Progenitor cell of endocrine pancreas (in vitro differentiated cells): ENCODE data around the gene CEP76. TPM values are rescaled to one million over a fixed set of nuclear protein-coding genes. Genes with fewer than 3 reads are reported as not detected.

Experiments used
- DNase-seq: peaks from one replicate; pipeline ENCODE4 v3.0.0; 2021; ENCODE audit warnings: low spot score; ENCODE audit not compliant: unreplicated experiment
- H3K27ac Mint-ChIP-seq: 2 replicates; pipeline ENCODE4 v1.8.0; 2021; ENCODE audit warnings: mild to moderate bottlenecking, moderate library complexity, mixed read lengths
- H3K27me3 Mint-ChIP-seq: 2 replicates; pipeline ENCODE4 v1.8.0; 2021; ENCODE audit warnings: mixed read lengths
- H3K36me3 Mint-ChIP-seq: 2 replicates; pipeline ENCODE4 v1.8.0; 2022; ENCODE audit warnings: mixed read lengths; ENCODE audit not compliant: insufficient read depth
- H3K4me1 Mint-ChIP-seq: 2 replicates; pipeline ENCODE4 v1.8.0; 2021; ENCODE audit warnings: low read depth, mixed read lengths
- H3K4me3 Mint-ChIP-seq: 2 replicates; pipeline ENCODE4 v1.8.0; 2021; ENCODE audit warnings: low read depth, mild to moderate bottlenecking, moderate library complexity, mixed read lengths
- H3K9me3 Mint-ChIP-seq: 2 replicates; pipeline ENCODE4 v1.8.0; 2021; ENCODE audit warnings: low read depth, mixed read lengths
- total RNA-seq: library from RNA; stranded (reverse); gene quantifications from 2 replicates; pipeline ENCODE4 v1.2.1, GENCODE V29; 2021
- TF ChIP-seq, protein P1 (sequence below): fragments of 200-600 bp; sonication (generic); IDR thresholded peaks from one replicate; pipeline ENCODE4 v1.5.0; 2021; ENCODE audit warnings: antibody characterized with exemption, mild to moderate bottlenecking; ENCODE audit not compliant: unreplicated experiment

Gene CEP76
- total RNA-seq, 1 donor from 2014 or later = 14.4 TPM

DNA sequence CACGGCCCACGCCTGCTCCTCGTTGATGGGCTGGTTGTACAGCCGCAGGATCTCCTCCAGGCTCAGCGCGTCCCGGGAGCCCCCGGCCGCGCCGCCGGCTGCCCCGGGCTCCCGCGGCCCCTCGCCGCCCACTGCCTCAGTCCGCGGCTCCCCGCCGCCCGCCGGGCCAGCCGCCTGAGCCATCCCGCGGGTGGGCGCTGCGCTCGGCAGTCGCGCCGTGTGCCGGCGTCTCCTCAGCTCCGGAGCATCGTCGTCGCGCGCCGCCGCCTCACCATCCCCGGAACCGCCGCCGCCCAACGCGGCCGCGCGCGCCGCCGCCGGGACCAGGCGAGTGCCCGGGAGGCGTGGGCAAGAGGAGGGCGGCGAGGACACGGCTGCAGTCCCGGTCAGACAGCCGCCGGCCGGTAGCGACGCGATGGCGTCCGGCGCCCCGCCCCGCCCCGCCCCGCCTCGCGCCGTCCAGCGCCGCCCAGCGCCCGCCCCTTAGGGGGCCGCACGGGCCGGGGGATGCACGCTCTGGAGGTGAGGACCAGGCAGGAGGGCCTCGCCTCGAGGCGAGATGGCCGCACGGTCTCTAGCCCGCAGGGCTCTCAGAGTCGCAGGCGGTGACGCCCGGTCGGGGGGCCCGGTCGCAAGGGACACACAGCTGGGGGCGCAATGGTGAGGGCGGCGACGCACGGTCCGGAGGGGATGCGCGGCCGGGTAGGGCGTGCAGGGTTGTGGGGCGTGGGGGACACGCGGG lies 44.7 kb downstream of the CEP76 start, which contains the start of gene SPIRE1:
TSS of gene SPIRE1 (minus strand) at position 424 of the 742 bp plus-strand sequence. CDS start at position 183, 241 bp downstream.
- TF ChIP-seq, protein P1, sequence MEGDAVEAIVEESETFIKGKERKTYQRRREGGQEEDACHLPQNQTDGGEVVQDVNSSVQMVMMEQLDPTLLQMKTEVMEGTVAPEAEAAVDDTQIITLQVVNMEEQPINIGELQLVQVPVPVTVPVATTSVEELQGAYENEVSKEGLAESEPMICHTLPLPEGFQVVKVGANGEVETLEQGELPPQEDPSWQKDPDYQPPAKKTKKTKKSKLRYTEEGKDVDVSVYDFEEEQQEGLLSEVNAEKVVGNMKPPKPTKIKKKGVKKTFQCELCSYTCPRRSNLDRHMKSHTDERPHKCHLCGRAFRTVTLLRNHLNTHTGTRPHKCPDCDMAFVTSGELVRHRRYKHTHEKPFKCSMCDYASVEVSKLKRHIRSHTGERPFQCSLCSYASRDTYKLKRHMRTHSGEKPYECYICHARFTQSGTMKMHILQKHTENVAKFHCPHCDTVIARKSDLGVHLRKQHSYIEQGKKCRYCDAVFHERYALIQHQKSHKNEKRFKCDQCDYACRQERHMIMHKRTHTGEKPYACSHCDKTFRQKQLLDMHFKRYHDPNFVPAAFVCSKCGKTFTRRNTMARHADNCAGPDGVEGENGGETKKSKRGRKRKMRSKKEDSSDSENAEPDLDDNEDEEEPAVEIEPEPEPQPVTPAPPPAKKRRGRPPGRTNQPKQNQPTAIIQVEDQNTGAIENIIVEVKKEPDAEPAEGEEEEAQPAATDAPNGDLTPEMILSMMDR = no peak
- no peaks in the 10 kb centered on the region for H3K9me3 Mint-ChIP-seq
- H3K36me3 Mint-ChIP-seq = peaks cover 2% of the 10 kb centered on the region
- peaks cover 8% of the 10 kb centered on the region for H3K4me1 Mint-ChIP-seq
- DNase-seq = peak; percentile 55
- H3K4me3 Mint-ChIP-seq = peak within 1 kb of the TSS; percentile 82
- peaks cover 4% of the 10 kb centered on the region for H3K27me3 Mint-ChIP-seq
- peak within 1 kb of the TSS; percentile 87 for H3K27ac Mint-ChIP-seq

DNA sequence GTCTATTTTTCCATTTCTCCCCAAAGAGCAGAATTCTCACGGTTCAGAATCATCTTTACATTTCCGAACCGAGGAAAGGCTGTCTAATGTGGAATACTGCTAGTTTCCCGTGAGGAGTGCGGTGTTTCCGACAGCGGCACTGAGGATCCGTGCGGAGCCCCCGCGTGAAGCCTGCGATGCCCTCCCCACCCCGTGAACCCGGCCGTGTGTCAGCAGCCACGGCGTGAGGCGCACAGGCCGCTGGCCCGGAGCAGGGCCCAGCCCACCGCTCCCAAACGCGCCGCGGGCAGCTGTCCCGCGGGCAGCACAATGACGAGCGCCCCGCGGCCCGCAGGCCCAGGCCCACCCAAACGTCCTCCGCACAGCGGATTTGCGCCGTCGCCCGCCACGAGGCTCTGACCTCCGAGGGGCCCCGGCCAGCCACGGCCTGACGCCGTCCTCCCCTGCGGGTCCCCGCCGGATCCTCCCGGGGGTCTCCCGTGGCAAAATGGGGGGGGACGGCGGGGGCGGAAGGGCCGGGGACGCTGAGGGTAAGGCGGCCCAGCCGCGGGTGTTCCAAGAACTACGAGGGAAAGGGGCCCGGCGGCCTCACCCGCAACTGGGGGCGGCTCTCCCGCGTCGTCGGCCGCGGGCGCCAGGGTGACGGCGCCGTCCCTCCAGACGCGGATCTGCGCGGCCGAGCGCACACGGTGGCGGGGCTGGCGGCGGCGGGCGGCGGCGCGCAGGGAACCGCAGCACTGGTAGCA lies 45.4 kb downstream of the CEP76 start:
- Mint-ChIP-seq H3K36me3 (peaks cover 2% of the 10 kb centered on the region), H3K9me3 (no peaks in the 10 kb centered on the region), H3K4me1 (peaks cover 9% of the 10 kb centered on the region), H3K27ac (peak overlapping the region; percentile 87), H3K4me3 (peak overlapping the region; percentile 77), H3K27me3 (peaks cover 4% of the 10 kb centered on the region)
- peak; percentile 24 for DNase-seq
- TF ChIP-seq, protein P1 = no peak

DNA sequence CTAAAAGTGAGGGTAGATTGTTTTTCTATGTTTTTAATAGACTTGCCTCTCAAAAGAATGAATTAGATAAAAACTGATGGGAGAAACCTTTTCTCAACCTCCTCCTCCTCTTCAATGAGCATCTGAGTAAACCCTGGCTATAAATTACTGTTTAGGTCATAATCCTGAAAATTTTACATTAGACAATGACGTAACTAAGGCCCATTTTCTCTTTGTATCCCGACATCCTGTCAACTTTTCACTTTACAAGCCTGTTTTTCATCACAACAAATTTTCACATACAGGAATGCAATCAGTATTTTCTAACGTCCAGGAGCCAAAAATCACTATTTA lies 46.0 kb downstream of the CEP76 start:
- TF ChIP-seq, protein P1 = no peak
- H3K36me3 Mint-ChIP-seq = peaks cover 3% of the 10 kb centered on the region
- peaks cover 4% of the 10 kb centered on the region for H3K27me3 Mint-ChIP-seq
- DNase-seq = no peak
- peak overlapping the region; percentile 77 for H3K4me3 Mint-ChIP-seq
- peak overlapping the region; percentile 87 for H3K27ac Mint-ChIP-seq
- H3K9me3 Mint-ChIP-seq = no peaks in the 10 kb centered on the region
- H3K4me1 Mint-ChIP-seq = peaks cover 13% of the 10 kb centered on the region

DNA sequence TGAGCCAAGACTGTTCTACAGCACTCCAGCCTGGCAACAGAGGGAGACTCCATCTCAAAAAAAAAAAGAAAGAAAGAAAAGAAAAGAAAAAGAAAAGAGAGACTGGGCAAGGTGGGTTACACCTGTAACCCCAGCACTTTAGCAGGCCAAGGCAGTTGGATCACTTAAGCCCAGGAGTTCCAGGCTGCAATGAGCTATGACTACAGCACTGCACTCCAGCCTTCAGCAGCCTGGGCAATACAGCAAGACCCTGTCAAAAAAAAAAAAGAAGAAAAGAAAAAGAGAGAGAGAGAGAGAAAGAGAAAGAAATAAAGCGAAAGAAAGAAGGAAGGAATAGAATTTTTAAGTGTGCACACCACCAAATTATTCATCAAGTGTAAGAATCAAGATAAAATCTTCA lies 47.6 kb downstream of the CEP76 start:
- Mint-ChIP-seq H3K4me1 (peaks cover 13% of the 10 kb centered on the region), H3K27ac (no peak overlapping the region), H3K9me3 (no peaks in the 10 kb centered on the region), H3K27me3 (peaks cover 4% of the 10 kb centered on the region), H3K4me3 (peak overlapping the region; percentile 21), H3K36me3 (peaks cover 3% of the 10 kb centered on the region)
- DNase-seq = no peak
- TF ChIP-seq, protein P1 = no peak

DNA sequence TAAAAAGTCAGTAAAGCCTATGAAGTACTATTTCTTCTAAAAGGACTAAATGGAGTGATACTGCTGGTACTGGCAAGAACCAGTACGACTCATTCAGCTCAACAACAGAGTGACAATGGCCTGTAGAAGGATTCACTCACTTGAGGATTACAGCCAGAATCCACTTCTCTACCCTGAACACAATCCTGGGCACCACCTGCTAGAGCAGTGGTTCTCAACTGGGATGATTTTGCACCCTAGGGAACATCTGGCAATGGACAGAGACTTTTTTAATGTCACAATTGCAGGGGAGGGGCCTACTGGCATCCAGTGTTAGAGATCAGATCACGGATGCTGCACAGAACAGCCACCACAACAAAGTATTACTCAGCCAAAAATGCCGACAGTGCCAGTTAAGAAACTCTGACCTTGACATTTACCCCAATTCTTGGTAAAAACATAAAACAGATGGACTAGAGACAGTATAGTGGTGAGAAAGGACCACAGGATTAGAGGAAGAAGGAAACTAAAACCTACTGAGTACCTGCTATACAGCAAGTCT lies 49.6 kb downstream of the CEP76 start:
- TF ChIP-seq, protein P1 = no peak
- no peak for DNase-seq
- H3K4me3 Mint-ChIP-seq = no peak overlapping the region
- H3K27ac Mint-ChIP-seq = no peak overlapping the region
- peaks cover 11% of the 10 kb centered on the region for H3K4me1 Mint-ChIP-seq
- no peaks in the 10 kb centered on the region for H3K27me3 Mint-ChIP-seq
- no peaks in the 10 kb centered on the region for H3K9me3 Mint-ChIP-seq
- H3K36me3 Mint-ChIP-seq = peaks cover 3% of the 10 kb centered on the region
